ENCODE results near the gene DYNC2I2. TPM values are rescaled to one million over a fixed set of nuclear protein-coding genes. Genes with fewer than 3 reads are reported as not detected.
A peak's percentile ranks its signal among the peaks of the same experiment; 100 is the strongest.

DYNC2I2 gene
- total RNA-seq (ENCODE audit: low replicate concordance) = 45.9 and 141 TPM in 2 replicates

GRCh38 chr9:128656416-128657343 is at the start of gene DYNC2I2:
DYNC2I2 (minus strand) TSS chr9:128656847; CDS start chr9:128656726, 121 bp downstream.
- H3K79me2 ChIP-seq (ENCODE audit: low read depth) = peaks cover 44% of the 10 kb centered on the region
- no peaks in the 10 kb centered on the region for H3K36me3 ChIP-seq
- Mint-ChIP-seq H3K27me3 (ENCODE audit: insufficient read depth, low read depth) (peaks cover 4% of the 10 kb centered on the region), H3K4me1 (peaks cover 13% of the 10 kb centered on the region), H3K36me3 (peaks cover 11% of the 10 kb centered on the region), H3K4me3 (peak within 1 kb of the TSS; percentile 91), H3K9me3 (no peaks in the 10 kb centered on the region), H3K27ac (peak within 1 kb of the TSS; percentile 100)
- H4K20me1 ChIP-seq (ENCODE audit: low read depth) = no peaks in the 10 kb centered on the region
- peak; percentile 99 for DNase-seq (ENCODE audit: low spot score)
- H3K27ac ChIP-seq = peak within 1 kb of the TSS; percentile 99
- H3K4me1 ChIP-seq = peaks cover 3% of the 10 kb centered on the region
- H3F3A ChIP-seq (ENCODE audit: low read depth) = peaks cover 15% of the 10 kb centered on the region
- H3K4me3 ChIP-seq = peak within 1 kb of the TSS; percentile 70
- H3K9ac ChIP-seq = peak within 1 kb of the TSS; percentile 92
- H3K27me3 ChIP-seq = no peaks in the 10 kb centered on the region
- peak within 1 kb of the TSS; percentile 71 for H3K4me2 ChIP-seq
- TF ChIP-seq EZH2phosphoT487 (IDR thresholded peaks at IDR 0.05) (no peak), EZH2 (IDR thresholded peaks at IDR 0.05) (no peak)
- TF ChIP-seq, protein P1, sequence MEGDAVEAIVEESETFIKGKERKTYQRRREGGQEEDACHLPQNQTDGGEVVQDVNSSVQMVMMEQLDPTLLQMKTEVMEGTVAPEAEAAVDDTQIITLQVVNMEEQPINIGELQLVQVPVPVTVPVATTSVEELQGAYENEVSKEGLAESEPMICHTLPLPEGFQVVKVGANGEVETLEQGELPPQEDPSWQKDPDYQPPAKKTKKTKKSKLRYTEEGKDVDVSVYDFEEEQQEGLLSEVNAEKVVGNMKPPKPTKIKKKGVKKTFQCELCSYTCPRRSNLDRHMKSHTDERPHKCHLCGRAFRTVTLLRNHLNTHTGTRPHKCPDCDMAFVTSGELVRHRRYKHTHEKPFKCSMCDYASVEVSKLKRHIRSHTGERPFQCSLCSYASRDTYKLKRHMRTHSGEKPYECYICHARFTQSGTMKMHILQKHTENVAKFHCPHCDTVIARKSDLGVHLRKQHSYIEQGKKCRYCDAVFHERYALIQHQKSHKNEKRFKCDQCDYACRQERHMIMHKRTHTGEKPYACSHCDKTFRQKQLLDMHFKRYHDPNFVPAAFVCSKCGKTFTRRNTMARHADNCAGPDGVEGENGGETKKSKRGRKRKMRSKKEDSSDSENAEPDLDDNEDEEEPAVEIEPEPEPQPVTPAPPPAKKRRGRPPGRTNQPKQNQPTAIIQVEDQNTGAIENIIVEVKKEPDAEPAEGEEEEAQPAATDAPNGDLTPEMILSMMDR (IDR thresholded peaks at IDR 0.05) = peak; percentile 9
- peak within 1 kb of the TSS; percentile 85 for H2AFZ ChIP-seq (replicated peaks)
- no peaks in the 10 kb centered on the region for H3K9me3 ChIP-seq (ENCODE audit: low read depth)

- H3K27me3 ChIP-seq = peaks cover 8% of the 10 kb centered on the region
- TF ChIP-seq EZH2 (IDR thresholded peaks at IDR 0.05) (no peak), EZH2phosphoT487 (IDR thresholded peaks at IDR 0.05) (no peak)
- TF ChIP-seq, protein P1 (IDR thresholded peaks at IDR 0.05) = no peak
- H4K20me1 ChIP-seq (ENCODE audit: low read depth) = peaks cover 4% of the 10 kb centered on the region
- no peak overlapping the region for H3K4me2 ChIP-seq
- Mint-ChIP-seq H3K4me1 (peaks cover 15% of the 10 kb centered on the region), H3K36me3 (peaks cover 6% of the 10 kb centered on the region), H3K4me3 (no peak overlapping the region), H3K9me3 (no peaks in the 10 kb centered on the region), H3K27ac (no peak overlapping the region), H3K27me3 (ENCODE audit: insufficient read depth, low read depth) (peaks cover 4% of the 10 kb centered on the region)
- H3K4me1 ChIP-seq = no peaks in the 10 kb centered on the region
- H3K4me3 ChIP-seq = no peak overlapping the region
- no peak overlapping the region for H3K9ac ChIP-seq
- H3K36me3 ChIP-seq = no peaks in the 10 kb centered on the region
- DNase-seq (ENCODE audit: low spot score) = no peak
- H3K27ac ChIP-seq = no peak overlapping the region
- H3K9me3 ChIP-seq (ENCODE audit: low read depth) = no peaks in the 10 kb centered on the region
- H2AFZ ChIP-seq (replicated peaks) = no peak overlapping the region
- H3K79me2 ChIP-seq (ENCODE audit: low read depth) = no peaks in the 10 kb centered on the region
- H3F3A ChIP-seq (ENCODE audit: low read depth) = peaks cover 17% of the 10 kb centered on the region
Measured at GRCh38 chr9:128706045-128706444, 49.4 kb upstream of the DYNC2I2 start.

DNA sequence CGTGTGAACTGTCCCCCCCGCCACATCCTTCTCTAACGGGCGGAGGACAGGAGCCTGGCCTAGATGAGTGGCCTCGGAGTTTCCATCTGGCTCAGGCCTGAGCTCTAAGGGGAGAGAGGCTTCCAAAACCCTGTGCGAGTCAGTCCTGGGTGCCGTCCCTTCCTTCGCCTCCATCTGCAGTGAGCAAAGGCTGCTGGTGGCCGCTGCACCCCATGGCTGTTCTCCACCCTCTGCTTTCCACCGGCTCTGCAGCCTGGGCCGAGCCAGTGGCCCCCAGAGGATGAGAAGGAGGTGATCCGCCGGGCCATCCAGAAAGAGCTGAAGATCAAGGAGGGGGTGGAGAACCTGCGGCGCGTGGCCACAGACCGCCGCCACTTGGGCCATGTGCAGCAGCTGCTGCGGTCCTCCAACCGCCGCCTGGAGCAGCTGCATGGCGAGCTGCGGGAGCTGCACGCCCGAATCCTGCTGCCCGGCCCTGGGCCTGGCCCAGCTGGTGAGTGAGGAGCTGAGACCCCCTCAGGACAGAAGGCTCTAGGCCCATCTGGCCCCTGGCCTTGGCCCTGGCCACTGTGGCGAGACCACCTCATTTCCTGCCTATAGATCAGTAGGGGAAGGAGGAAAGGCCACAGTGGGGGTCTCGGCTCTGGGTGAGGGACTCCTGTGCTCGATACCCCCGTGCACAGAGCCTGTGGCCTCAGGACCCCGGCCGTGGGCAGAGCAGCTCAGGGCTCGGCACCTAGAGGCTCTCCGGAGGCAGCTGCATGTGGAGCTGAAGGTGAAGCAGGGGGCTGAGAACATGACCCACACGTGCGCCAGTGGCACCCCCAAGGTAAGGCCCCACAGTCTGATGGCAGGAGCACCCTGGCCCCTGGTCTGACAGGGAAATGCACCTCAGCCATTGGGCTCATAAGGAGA is 48.7 kb upstream of the DYNC2I2 start:
- Mint-ChIP-seq H3K9me3 (no peaks in the 10 kb centered on the region), H3K36me3 (peaks cover 3% of the 10 kb centered on the region), H3K27me3 (ENCODE audit: insufficient read depth, low read depth) (peaks cover 4% of the 10 kb centered on the region), H3K4me1 (peaks cover 15% of the 10 kb centered on the region), H3K27ac (no peak overlapping the region), H3K4me3 (no peak overlapping the region)
- Histone ChIP-seq H3K4me2 (no peak overlapping the region), H3K4me1 (no peaks in the 10 kb centered on the region), H3K36me3 (no peaks in the 10 kb centered on the region), H3K27me3 (peaks cover 8% of the 10 kb centered on the region), H3K4me3 (no peak overlapping the region), H3K9me3 (ENCODE audit: low read depth) (no peaks in the 10 kb centered on the region), H4K20me1 (ENCODE audit: low read depth) (peaks cover 4% of the 10 kb centered on the region), H3F3A (ENCODE audit: low read depth) (peaks cover 22% of the 10 kb centered on the region), H3K9ac (no peak overlapping the region), H2AFZ (replicated peaks) (no peak overlapping the region), H3K27ac (no peak overlapping the region), H3K79me2 (ENCODE audit: low read depth) (no peaks in the 10 kb centered on the region)
- TF ChIP-seq EZH2 (IDR thresholded peaks at IDR 0.05) (no peak), EZH2phosphoT487 (IDR thresholded peaks at IDR 0.05) (no peak)
- TF ChIP-seq, protein P1 (IDR thresholded peaks at IDR 0.05) = no peak
- no peak for DNase-seq (ENCODE audit: low spot score)

Data from neural progenitor cell (in vitro differentiated cells).